DLD1 (cell line): Measurements from ENCODE around the gene PRKCQ.

Source experiments
- in situ Hi-C: cut with HindIII; loops from 2 replicates; pipeline ENCODE4 v1.10.0; 2017; ENCODE audit warnings: low sequenced_read_pairs

PRKCQ gene

DNA sequence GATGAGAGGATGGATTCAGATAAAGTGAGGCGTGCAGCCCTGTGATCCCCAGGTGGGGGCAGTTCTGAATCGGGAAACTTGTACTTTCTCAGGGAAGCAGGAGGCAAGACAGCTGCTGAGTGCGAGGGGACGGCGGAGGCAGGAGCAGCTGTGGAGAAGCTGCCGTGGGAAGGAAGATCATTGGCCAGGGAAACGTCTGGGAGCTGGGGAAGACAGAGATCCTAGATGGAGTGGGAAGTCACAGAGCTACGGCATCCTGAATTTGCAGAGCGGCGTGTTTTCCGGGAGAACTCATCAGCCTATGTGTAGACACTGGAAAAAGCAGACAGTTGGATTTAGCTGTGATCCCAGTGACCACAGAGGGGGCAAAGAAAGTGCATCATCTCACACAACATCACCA is 9.2 kb downstream of the PRKCQ start:
- in situ Hi-C loops, result no loop called here

GRCh38 chr10:6569259-6569658 is 10.8 kb downstream of the PRKCQ start:
- in situ Hi-C loops, result no loop called here

DNA sequence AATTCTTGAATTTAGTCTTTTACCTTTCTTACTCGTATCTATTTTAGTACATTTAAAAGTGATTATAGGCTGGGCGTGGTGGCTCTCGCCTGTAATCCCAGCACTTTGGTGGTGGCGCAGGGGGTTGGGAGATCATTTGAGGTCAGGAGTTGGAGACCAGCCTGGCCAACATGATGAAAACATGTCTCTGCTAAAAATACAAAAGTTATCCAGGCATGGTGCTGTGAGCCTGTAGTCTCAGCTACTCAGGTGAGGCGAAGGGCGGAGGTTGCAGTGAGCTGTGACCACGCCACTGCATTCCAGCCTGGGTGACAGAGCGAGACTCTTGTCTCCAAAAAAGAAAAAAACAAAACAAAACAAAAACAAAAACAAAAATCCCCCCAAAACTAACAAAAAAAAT is 12.2 kb downstream of the PRKCQ start:
- in situ Hi-C loops, result no loop called here

- in situ Hi-C loops, result no loop called here
Observed at GRCh38 chr10:6567203-6567703, 12.8 kb downstream of the PRKCQ start.

DNA sequence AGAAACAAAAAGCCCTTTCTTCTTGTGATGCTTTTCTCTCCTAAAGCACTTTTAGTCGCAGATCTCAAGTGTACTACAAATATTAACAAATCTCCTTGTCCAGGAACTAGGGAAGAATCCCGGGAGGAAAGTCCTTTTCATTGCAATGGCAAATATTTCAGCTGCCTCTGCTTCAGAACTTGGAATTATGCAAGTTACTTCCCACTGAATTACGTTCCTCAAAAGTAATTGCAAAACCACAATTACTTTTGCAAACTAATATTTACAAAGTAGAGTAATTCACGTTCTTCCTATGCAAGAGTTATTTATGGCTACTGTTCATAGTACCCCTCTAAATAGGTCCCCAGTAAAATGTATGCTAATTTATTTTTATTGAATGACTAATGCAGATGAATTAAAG is 14.5 kb downstream of the PRKCQ start:
- in situ Hi-C loops, result no loop called here

DNA sequence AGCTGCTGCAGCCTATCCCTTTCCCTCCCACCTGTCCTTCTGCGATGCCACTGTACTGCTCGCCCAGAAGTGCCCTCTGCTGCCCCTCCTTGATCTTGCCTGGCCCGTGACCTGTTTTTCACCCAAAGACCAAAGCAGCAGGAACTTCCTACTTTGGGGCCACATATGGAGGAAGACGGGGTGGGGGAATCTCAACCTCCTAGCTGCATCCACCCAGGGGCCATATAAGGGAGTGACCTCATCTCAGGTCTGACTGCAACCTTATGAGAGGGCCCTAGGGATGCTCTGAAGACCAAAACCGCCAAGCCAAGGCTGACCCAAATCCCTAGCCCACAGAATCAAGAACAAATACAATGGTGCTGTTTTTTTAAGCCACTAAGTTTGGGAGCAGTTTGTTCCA is 15.7 kb downstream of the PRKCQ start:
- in situ Hi-C loops, result no loop called here

DNA sequence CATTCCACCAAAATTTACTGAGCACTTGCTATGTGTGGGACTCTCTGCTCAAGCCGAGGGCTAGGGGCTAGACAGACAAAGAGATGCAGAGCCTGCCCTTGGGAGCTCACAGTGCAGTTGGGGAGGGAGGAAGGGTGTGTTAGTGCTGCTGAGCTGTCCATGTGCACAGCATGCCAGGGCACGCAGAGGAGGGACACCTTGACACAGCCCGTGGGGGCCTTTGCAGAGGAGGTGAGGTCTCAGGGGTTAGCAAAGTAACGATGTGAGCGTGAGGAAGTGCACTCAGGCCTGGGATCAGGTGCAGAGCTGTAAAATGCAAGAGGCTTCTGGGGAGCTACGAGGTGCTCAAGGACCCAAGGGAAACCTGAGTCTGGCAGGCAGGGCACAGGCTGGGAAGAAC is 16.3 kb downstream of the PRKCQ start:
- in situ Hi-C loops, result no loop called here

GRCh38 chr10:6563075-6563474 is 17.0 kb downstream of the PRKCQ start:
- in situ Hi-C loops, result no loop called here

GRCh38 chr10:6562221-6562620 is 17.9 kb downstream of the PRKCQ start:
- in situ Hi-C loops, result no loop called here

GRCh38 chr10:6561552-6561951 is 18.5 kb downstream of the PRKCQ start:
- in situ Hi-C loops, result no loop called here

DNA sequence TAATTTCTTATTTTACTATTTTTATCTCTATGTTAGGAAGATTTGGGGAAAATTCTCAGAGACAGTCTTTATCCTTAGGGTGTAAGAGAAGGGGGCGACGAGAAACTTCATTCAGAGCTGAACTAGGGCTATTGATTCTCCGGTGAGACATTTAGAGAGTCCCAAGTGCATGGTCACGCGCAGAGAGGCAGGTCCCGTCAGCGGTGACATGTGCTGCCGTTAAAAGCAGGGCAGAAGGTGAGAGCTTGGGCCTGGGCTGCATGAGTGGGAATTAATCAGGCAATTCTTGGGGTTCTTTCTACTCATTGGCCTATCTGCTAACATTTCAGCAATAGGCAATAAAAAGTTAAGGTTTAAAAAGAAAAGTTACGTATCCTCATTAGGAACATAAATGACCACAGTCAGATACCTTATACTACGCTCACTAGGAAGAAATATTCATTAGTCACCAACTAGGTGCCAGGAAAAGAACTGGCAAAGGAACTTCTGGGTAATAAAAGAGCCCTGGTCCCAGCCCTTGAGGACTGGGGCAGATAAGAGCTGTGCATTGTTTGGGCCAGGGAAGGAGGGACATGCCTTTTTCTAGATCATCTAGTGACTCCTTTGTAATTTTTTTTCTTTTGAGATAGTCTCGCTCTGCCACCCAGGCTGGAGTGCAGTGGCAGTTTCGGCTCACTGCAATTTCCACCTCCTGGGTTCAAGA is 21.2 kb downstream of the PRKCQ start:
- in situ Hi-C loops, result no loop called here

DNA sequence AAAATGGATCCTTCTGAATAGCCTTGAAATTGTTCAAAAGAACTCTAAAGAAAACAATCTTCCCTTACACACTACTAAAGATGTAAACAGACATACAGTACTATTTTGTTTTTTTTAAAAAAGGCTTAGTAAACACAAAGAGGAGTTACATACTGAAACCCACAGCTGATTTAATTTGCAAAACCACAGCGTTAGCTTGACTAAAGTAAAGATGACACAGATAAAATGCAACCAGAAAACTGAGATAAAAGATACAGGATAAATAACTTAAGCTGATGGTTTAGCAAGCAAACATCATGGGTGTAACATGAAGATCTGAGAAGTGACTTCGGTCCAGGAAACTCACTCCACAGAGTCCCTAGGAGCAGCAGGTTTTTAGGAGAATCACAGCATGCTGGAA is 21.8 kb downstream of the PRKCQ start:
- in situ Hi-C loops, result no loop called here

DNA sequence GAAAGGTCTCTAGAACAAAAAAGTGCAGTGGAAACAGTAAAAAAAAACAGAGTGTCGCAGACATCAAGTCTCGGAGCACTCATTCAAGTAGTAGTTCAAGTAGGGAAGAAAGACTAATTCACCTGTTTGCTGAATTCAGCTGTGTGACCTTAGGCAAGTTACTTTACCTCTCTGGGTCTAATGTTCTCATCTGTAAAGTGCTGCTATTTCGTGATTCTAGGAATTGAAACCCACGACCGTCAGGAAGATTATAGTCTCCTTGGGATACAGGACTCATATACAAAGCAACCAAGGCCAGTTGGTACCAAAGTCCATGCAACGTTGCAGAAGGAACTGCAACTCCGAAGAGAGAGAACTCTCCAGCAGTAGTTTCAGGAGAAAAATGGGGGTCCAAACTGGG is 26.1 kb downstream of the PRKCQ start:
- in situ Hi-C loops, result no loop called here

DNA sequence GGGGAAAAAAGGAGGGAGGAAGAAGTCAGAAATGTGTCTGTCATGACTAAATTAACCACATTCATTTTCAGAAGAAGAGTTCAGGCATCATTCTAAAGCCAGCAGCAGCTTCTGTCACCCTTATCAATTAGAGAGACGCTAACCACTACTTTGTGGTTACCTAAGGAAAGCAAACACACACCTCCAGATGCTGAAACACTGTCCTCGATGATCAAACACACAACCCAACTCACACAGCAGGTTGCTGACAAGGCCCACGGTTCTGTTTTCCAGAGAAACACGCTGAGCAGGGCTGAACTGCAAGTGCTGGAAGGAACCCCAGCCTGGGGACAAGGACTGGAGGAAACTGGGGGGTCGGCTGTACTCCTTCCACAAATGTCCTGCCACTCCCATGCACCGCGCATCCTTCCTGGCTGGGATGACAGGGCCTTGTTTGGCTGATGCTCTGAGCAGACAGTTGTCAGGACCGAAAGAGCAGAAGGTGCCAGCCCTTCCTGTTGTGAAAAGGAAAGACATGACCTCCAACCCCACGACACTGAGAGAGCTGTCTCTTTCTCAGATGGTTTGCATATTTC is 36.6 kb downstream of the PRKCQ start:
- in situ Hi-C loops, result no loop called here

DNA sequence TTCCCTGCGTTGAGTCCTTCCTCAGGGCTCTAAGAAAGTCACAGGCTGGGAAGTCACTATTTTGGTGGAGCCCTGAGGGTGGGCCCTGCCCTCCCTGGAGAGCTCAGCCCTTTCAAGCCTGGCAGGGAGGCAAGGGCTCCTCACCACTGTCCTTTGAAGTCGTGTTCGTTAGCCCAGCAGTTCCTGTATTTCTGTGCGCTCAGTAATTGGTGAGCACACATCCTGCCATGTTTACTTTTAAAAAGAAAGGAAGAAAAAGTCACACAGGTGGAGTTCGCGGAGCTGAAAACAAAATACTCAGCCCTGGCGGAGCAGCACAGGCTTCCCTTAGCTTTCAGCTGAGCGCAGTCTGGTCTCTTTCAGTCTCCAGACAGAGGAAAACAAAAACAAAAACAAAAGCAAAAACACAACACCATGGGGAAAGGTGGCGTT is 37.1 kb downstream of the PRKCQ start:
- in situ Hi-C loops, result no loop called here

- in situ Hi-C loops, result no loop called here
Observed at GRCh38 chr10:6539833-6540232, 40.2 kb downstream of the PRKCQ start.

DNA sequence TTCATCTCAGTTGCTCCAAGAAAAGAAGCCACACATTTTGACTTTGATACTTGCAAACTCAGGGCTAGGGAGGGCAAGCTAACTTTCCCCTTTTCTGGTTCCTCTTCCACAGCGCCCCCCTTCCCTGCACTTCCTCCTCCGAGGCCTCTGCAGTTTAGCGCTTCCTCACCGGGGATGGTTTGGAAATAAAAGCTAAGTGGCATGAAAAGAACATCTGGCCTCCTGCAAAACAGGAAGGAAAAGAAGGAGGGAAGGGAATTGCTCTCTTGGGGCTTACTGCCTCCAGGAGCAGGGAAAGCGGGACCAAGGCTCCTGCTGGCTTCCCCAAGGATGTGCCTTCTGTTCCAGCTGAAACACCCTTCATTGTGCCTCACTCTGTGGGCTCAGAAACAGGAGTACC is 42.3 kb downstream of the PRKCQ start:
- in situ Hi-C loops, result no loop called here

DNA sequence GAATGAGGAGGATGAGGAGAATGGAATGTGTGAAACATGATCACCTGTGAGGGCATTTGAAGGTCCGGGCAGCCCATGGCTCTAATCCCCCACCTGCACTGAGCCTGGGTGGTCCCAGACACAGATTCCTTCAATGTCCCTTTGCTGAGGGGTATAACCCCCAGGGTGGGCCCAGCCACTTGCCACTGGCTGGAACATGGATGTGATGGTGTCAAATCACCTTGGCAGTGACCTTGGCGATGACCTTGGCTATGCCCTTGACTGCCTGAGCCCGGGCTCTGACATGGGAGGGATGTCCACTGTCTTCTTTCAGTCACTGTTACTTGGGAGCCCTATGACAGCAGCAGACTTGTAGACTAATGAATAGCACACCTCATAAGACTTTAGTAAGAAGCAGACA is 44.0 kb downstream of the PRKCQ start:
- in situ Hi-C loops, result no loop called here

DNA sequence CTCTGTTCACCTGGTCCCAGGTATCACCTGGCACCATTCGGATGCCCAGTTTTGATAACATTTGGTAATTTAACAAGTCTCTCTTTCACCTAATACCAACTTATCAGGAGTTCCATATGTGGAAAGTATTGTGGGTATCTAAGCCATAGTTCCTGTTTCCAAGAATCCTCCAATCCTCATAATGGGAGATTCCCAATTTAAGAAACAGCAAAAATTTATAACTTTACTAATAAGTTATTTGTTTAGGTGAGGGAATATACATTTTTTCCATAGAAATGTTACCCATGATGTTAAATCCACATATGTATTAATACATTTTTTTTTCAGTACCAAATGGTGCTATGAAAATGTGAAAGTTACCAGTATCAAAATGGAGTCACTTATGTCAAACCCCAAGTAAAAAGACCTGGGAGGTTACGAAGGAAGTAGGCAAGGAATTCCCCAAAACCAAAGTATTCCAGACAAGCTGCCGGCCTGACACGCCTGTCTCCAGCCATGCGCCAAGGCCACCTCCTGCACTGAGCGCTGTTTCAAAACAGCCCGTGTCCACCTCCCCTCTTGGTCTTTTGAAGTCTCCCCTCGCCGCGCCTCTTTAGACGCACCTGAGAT is 44.8 kb downstream of the PRKCQ start:
- in situ Hi-C loops, result no loop called here

DNA sequence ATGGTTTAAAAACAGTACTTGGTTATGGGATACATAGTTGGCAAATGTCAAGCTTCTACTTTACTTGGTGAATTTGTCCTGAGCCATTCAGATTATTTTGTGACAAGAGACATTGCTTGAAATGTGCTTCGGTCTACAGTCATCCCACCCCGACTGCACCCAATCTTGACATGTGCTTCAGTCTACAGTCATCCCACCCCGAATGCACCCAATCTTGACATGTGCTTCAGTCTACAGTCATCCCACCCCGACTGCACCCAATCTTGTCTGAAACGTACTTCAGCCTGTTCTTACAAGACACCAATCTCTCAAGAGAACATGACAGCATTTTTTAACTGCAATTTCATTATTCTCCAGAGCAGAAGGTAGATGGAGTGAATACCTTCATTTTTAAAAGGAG is 47.8 kb downstream of the PRKCQ start:
- in situ Hi-C loops, result no loop called here

DNA sequence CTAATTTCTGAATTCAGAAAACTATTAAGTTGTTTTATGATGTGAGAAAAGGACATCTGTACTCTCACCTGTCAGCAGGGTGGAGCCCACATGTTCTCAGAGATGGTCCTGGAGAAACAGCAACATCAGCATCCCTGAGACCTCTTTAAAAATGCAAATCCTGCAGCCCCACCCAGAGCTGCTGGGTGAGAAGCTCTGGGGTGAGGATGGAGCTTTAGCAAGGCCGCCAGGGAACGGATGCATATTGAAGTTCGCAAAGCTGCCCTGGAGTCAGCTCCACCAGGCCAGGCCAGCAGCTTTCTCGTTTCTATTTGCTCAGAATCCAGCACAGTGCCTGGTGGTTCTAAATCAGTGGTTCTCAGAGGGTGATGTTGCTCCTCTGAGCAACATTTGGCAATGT is 49.1 kb downstream of the PRKCQ start:
- in situ Hi-C loops, result no loop called here

DNA sequence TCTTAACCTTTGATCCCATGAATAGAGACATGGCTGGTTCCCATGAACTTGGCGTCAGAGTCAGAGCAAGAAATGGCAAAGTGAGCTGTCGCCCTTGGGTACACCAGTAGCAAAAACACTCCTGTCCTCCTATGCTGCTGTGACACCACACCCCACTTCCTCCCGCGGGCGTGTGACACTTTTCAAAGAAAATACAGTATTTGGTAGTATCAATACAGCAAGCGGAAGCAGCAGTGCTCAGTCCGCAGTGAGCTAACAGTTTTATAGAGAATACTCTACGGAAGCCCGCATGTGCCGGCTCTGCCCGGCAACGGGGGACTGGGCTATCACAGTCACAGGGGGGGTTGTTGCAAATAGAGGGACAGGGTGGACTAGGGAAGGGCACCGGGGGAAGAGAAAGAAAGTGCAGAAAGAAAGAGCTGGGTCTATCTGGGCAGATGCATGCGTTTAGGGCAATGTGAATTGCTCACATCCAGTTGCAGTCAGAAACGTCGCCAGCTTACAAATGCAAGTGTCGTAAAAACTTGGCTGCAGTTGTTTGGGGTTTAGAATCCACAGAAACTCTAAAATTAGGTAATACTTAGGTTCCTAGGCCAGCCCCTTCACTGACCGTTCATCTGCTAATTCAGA is 49.8 kb downstream of the PRKCQ start:
- in situ Hi-C loops, result no loop called here
